Mucosa of rectum (tissue), 2 donors: Measurements from ENCODE around the gene PAXX.

Experiments
- H3K27ac ChIP-seq, 2 donors: one replicate each; pipeline ENCODE4 v1.7.0; 2013; ENCODE audit warnings: inconsistent platforms in 2 of 2, low read depth in 2 of 2, low read length in 2 of 2
- H3K27me3 ChIP-seq, 2 donors: one replicate each; pipeline ENCODE4 v1.7.0; 2013; ENCODE audit warnings: low read length in 2 of 2; ENCODE audit not compliant: control insufficient read depth in 2 of 2, insufficient read depth in 2 of 2
- H3K36me3 ChIP-seq, 2 donors: one replicate each; pipeline ENCODE4 v1.7.0; 2013; ENCODE audit warnings: low read length in 2 of 2; ENCODE audit not compliant: control insufficient read depth in 2 of 2, insufficient read depth in 2 of 2
- H3K4me1 ChIP-seq, 2 donors: one replicate each; pipeline ENCODE4 v1.7.0; 2013; ENCODE audit warnings: low read length in 2 of 2, mild to moderate bottlenecking in 1 of 2; ENCODE audit not compliant: control insufficient read depth in 2 of 2, insufficient read depth in 2 of 2
- H3K4me3 ChIP-seq, 2 donors: one replicate each; pipeline ENCODE4 v1.7.0; 2013; ENCODE audit warnings: low read length in 2 of 2
- H3K9ac ChIP-seq, 2 donors: one replicate each; pipeline ENCODE4 v1.7.0; 2013; ENCODE audit warnings: low read length in 2 of 2, low read depth in 1 of 2, mild to moderate bottlenecking in 1 of 2
- H3K9me3 ChIP-seq, 2 donors: one replicate each; pipeline ENCODE4 v1.7.0; 2013; ENCODE audit warnings: low read length in 2 of 2; ENCODE audit not compliant: control insufficient read depth in 2 of 2
- donor health status: healthy.
- donor health status: Normal muscosa, but diverticular disease.

Gene PAXX

GRCh38 chr9:136953771-136954269 is 38.4 kb upstream of the PAXX start:
- H3K36me3 ChIP-seq: no peaks in the 10 kb centered on the region
- H3K4me1 ChIP-seq: peaks cover 8 to 12% of the 10 kb centered on the region in 2 donors
- no peaks in the 10 kb centered on the region for H3K9me3 ChIP-seq
- H3K27me3 ChIP-seq: no peaks in the 10 kb centered on the region
- no peak overlapping the region for H3K27ac ChIP-seq
- no peak overlapping the region for H3K4me3 ChIP-seq
- no peak overlapping the region for H3K9ac ChIP-seq

GRCh38 chr9:136954270-136955083 is 37.7 kb upstream of the PAXX start:
- Histone ChIP-seq H3K27ac (no peak overlapping the region), H3K9me3 (no peaks in the 10 kb centered on the region), H3K4me1 (peaks cover 6 to 7% of the 10 kb centered on the region in 2 donors), H3K9ac (no peak overlapping the region), H3K36me3 (no peaks in the 10 kb centered on the region), H3K4me3 (no peak overlapping the region), H3K27me3 (no peaks in the 10 kb centered on the region)

GRCh38 chr9:136955202-136955942 is 36.9 kb upstream of the PAXX start:
- Histone ChIP-seq H3K4me3 (no peak overlapping the region), H3K36me3 (no peaks in the 10 kb centered on the region), H3K9me3 (no peaks in the 10 kb centered on the region), H3K27ac (no peak overlapping the region), H3K27me3 (no peaks in the 10 kb centered on the region), H3K4me1 (peaks cover 4% of the 10 kb centered on the region in 2 donors), H3K9ac (no peak overlapping the region)

- H3K27ac ChIP-seq: no peak overlapping the region
- no peaks in the 10 kb centered on the region for H3K27me3 ChIP-seq
- H3K4me3 ChIP-seq: no peak overlapping the region
- H3K9ac ChIP-seq: no peak overlapping the region
- H3K4me1 ChIP-seq: no peaks in the 10 kb centered on the region
- no peaks in the 10 kb centered on the region for H3K9me3 ChIP-seq
- H3K36me3 ChIP-seq: no peaks in the 10 kb centered on the region
These were observed 36.3 kb upstream of the PAXX start for GRCh38 chr9:136955943-136956335.

GRCh38 chr9:136956604-136957003 is 35.6 kb upstream of the PAXX start:
- no peaks in the 10 kb centered on the region for H3K4me1 ChIP-seq

GRCh38 chr9:136957461-136957860 is 34.8 kb upstream of the PAXX start:
- Histone ChIP-seq H3K27ac (no peak overlapping the region), H3K9me3 (no peaks in the 10 kb centered on the region), H3K36me3 (no peaks in the 10 kb centered on the region), H3K27me3 (no peaks in the 10 kb centered on the region), H3K4me1 (no peaks in the 10 kb centered on the region), H3K9ac (no peak overlapping the region), H3K4me3 (no peak overlapping the region)

More at GRCh38 chr9:136956604-136957003, 35.6 kb upstream of the PAXX start:
- Histone ChIP-seq H3K36me3 (no peaks in the 10 kb centered on the region), H3K27me3 (no peaks in the 10 kb centered on the region), H3K4me3 (no peak overlapping the region), H3K27ac (no peak overlapping the region), H3K9ac (no peak overlapping the region), H3K9me3 (no peaks in the 10 kb centered on the region)

GRCh38 chr9:136957901-136958300 is 34.3 kb upstream of the PAXX start:
- no peaks in the 10 kb centered on the region for H3K27me3 ChIP-seq
- H3K4me1 ChIP-seq: no peaks in the 10 kb centered on the region
- no peaks in the 10 kb centered on the region for H3K9me3 ChIP-seq
- H3K4me3 ChIP-seq: no peak overlapping the region
- H3K27ac ChIP-seq: no peak overlapping the region
- no peaks in the 10 kb centered on the region for H3K36me3 ChIP-seq
- H3K9ac ChIP-seq: no peak overlapping the region

GRCh38 chr9:136958473-136958872 is 33.7 kb upstream of the PAXX start:
- no peaks in the 10 kb centered on the region for H3K4me1 ChIP-seq
- H3K9ac ChIP-seq: no peak overlapping the region
- H3K9me3 ChIP-seq: no peaks in the 10 kb centered on the region
- no peaks in the 10 kb centered on the region for H3K27me3 ChIP-seq
- no peaks in the 10 kb centered on the region for H3K36me3 ChIP-seq
- no peak overlapping the region for H3K27ac ChIP-seq
- no peak overlapping the region for H3K4me3 ChIP-seq

- Histone ChIP-seq H3K4me1 (peaks cover 3% of the 10 kb centered on the region in 2 donors), H3K27me3 (no peaks in the 10 kb centered on the region), H3K9ac (no peak overlapping the region), H3K27ac (no peak overlapping the region), H3K9me3 (no peaks in the 10 kb centered on the region), H3K36me3 (no peaks in the 10 kb centered on the region), H3K4me3 (no peak overlapping the region)
These were observed 33.0 kb upstream of the PAXX start for GRCh38 chr9:136958898-136959850.
